GM21447 (cell line): ENCODE results near the gene CNBP.
"Not testable (repeated sequence)": the region's sequence is repeated elsewhere in the genome, so short reads cannot be mapped to it uniquely, and the experiment has no call there.

Experiments used
- ATAC-seq: cut with Tn5 transposase; IDR thresholded peaks from one replicate; pipeline ENCODE4 v1.9.1; 2021; ENCODE audit not compliant: unreplicated experiment

Gene CNBP

DNA sequence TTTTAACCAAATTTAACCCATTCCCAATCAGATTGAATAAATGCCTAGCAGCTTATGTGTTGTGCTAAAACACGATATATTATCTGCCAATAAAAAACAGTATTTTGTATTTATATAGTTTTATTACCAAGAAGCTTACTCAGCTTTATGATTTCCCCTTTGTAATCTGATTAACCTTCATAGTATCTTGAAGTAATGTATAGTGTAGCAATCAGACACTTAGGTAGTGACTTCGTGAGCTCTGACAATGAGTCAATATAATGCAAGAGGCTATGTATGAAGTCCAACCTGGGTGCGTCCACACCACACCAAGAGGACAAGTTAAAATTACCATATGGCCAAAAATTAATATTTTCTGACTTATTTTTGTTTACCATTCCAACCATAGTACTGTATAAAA, 2.1 kb upstream of the CNBP start:
- no peak for ATAC-seq

GRCh38 chr3:129184784-129185542, 1.3 kb upstream of the CNBP start:
- ATAC-seq = not testable (repeated sequence)

- ATAC-seq = peak; percentile 20
Observed at GRCh38 chr3:129184396-129184657, 631 bp upstream of the CNBP start.

- no peak for ATAC-seq
Observed at GRCh38 chr3:129182390-129183185, 1.1 kb downstream of the CNBP start.

DNA sequence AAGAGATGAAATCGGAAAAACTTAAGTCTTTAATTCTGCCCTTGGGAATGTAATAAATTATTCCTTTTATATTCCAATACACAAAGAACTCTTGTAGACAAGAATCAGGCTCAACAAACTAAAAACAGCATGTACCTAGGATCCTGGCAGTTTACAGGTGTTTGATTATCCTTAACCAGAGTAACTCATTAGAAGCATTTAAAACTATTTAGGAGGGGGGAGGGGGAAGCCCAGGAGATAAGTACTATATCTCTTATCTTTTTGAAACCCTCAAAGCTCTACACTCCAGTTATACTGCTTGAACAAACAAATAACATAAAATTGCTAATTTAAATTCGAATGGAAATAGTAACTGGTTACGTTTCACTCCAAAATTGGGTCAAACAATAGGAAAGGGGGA, 1.9 kb downstream of the CNBP start:
- ATAC-seq = no peak

DNA sequence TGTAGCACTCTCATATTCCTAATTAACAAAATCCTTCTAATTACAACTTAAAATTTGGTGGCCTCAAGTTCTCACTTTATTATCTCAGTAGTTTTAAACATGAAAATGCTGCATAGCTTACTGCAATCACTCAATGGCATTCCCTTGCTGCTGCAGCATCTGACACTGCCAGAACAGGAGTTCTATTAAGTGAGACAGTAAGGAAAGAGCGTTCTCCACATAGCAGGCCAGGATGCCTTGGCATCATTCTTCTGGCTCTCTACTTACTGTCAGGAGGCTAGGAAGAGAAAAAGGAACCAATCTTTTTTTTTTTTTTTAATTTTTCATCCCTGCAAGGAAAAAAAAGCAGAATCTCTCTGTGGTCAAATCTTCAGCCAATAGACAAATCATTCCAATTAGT, 3.2 kb downstream of the CNBP start:
- no peak for ATAC-seq

- no peak for ATAC-seq
Observed at GRCh38 chr3:129176051-129176450, 7.6 kb downstream of the CNBP start.

- no peak for ATAC-seq
Observed at GRCh38 chr3:129173725-129174124, 10.0 kb downstream of the CNBP start.

DNA sequence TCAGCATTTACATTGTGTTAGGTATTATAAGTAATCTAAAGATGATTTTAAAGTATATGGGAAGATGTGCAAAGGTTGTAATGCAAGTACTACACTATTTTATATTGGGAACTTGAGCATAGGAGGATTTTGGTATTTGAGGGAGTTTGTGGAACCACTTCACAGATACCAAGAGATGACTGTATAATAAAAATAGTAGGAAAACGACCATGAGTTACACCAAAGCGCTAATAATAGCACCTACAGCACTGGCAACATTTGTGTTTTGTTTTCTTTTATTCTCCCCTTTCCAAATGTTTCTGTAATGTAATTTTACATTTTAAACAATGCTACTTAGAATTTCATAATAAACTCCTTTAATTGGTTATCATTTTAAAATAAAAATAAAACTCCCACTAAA, 10.5 kb downstream of the CNBP start:
- no peak for ATAC-seq

DNA sequence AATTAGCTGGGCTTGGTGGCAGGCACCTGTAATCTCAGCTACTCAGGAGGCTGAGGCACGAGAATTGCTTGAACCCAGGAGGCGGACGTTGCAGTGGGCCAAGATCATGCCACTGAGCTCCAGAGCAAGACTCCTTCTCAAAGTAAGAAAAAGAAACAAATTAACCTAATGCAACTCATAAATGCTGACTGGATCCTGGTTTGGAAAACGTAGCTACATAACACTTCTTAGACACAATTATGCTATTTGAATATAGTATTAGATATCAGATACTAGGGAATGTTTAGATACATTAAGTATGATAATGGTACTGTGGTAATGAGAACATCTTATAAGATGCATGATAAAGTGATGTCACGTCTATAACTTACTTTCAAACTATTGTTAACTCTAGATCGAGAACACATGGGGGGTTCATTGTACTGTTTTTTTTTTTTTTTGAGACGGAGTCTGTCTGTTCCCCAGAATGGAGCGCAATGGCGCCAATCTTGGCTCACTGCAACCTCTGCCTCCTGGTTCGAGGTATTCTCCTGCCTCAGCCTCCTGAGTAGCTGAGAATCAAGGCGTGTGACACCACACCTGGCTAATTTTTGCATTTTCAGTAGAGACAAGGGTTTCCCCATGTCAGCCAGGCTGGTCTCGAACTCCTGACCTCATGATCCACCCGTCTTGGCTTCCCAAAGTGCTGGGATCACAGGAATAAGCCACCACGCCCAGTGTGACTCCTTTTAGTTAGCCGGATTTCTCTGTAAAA, 16.9 kb downstream of the CNBP start:
- ATAC-seq = no peak

DNA sequence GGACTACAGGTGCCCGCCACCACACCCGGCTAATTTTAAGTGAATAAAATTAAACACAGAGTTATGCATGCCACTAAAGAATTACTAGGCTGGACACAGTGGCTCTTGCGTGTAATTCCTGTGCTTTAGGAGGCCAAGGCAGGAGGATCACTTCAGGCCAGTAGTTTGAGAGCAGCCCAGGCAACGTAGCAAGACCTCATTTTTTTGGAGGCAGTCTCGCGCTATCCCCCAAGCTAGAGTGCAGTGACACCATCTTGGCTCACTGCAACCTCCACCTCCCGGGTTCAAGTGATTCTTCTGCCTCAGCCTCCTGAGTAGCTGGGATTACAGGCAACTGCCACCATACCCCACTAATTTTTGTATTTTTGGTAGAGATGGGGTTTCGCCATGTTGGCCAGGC, 18.1 kb downstream of the CNBP start:
- ATAC-seq = not testable (repeated sequence)

DNA sequence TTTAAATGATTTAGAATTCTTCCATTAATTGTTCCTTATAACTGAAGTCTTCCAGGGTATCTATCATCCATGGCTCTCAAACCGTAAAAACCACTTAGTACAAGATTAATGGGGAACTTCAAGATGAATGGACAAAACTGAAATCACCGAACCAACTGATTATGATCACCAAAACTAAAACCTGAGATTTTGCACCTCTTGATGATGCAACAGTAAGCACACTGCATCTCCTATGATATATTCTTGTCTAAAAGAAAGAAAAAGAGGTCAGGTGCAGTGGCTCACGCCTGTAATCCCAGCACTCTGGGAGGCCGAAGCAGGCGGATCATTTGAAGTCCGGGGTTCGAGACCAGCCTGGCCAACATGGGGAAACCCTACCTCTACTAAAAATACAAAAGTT, 19.2 kb downstream of the CNBP start:
- no peak for ATAC-seq

DNA sequence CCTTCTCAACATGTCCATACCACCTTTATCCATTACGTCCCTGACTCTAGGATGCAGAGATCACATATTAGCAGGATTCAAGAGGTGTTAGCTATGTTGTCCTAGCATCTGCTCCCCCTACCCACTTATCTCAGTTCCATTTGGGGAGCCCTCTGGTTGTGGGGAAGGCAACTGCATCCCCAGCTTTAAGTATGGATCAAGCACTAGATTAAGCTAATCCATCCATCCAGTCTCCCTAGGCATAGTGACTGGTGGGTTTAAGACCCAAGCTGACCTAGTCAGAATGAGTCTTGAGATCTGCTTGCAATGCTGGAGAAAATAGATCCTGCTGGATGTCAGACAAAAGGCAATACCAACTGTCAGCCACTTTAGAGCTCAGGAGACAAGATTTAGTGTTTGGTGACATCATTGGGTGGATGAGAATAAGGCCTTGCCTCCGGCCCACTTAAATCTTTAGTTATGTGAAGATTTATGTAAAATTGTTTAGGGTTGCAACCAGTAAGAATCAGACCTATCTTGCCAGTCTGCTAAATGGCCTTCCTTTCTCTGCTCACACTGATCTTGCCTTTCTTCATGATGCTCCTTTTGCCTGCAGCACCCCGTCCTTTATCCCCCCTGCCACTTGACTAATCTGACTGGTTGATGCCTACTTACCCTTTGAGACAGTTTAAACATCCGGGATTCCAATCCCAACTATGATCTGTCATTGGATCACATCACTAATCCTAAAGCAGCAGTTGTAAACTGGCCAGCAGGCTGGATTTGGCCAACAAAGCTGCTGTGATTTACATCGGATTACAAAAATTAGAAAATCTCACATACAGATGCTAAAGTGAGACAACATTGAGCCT, 20.7 kb downstream of the CNBP start:
- ATAC-seq = no peak

- peak; percentile 2 for ATAC-seq
Observed at GRCh38 chr3:129161860-129162271, 21.8 kb downstream of the CNBP start.

DNA sequence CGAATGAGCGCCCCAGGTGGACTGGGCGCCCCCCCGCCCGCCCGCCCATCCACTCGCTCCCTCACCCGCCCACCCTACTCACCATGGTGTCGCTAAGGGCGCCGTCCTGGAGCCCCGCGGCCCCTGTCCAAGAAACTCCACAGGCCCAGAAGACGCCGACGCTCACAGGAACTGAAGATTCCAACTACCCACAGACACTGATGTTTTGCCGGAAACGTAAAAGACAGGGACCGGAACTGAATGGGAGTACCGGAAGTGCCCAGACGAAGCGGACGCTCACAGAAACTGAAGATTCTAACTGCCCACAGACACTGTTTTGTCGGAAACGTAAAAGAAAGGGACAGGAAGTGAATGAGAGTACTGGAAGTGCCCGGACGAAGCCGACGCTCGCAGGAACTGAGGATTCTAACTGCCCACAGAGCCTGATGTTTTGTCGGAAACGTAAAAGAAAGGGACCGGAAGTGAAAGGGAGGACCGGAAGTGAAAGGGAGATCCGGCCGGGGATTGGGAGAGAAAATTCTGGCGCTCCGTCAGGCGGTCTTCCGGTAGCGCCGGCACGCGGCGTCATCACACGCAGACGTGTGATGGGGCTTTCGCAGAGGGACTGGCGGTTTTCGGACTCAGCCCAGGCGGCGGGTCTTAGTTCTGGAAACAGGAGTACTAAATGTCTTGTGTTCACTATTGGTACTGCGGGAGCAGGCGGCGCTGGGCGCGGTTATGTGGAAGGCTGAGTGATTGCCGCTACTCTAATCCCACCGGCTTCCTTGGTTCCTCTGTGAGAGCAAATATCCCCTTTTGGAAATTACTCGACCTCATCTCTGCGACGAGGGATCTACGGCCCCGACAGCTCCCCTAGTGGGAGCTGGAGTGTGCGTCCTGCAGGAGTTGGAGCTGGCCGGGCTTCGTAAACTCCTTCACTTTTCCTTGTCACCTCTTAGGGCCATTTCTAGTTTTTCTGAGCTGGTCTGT, 22.5 kb downstream of the CNBP start, which contains the start of gene ISY1:
Gene ISY1 (minus strand): TSS at position 173 of the 969 bp plus-strand sequence. CDS start 88 bp downstream, at position 85.
- ATAC-seq = peak; percentile 72

GRCh38 chr3:129144786-129145185, 38.9 kb downstream of the CNBP start:
- ATAC-seq = no peak

DNA sequence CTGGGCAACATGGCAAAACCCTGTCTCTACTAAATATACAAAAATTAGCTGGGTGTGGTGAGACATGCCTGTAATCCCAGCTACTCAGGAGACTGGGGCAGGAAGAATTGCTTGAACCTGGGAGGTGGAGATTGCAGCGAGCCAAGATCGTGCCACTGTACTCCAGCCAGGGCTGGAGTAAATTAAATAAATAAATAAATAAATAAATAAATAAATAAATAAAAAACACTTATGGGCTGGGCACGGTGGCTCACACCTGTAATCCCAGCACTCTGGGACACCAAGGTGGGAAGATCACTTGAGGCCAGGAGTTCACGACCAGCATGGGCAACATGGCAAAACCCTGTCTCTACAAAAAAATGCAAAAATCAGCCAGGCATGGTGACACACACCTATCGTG, 42.7 kb downstream of the CNBP start:
- not testable (repeated sequence) for ATAC-seq

DNA sequence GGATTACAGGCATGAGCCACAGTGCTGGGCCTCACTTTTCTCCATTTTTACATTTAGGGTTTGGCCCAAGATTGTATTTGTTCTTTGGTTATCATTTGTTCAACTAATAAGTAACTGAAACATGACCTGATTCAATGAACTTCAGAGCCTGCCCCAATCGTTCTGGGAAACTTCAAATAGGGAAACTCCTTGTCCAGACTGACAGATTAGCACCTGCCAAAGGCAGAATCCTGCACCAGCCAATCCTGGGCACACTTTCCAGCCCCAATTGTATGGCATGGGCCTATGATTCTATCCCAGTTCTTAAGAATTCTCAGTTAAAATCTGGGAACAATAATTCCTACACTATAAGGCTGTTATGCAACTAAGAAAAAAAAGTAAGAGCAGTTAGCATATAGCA, 43.8 kb downstream of the CNBP start:
- ATAC-seq = no peak

DNA sequence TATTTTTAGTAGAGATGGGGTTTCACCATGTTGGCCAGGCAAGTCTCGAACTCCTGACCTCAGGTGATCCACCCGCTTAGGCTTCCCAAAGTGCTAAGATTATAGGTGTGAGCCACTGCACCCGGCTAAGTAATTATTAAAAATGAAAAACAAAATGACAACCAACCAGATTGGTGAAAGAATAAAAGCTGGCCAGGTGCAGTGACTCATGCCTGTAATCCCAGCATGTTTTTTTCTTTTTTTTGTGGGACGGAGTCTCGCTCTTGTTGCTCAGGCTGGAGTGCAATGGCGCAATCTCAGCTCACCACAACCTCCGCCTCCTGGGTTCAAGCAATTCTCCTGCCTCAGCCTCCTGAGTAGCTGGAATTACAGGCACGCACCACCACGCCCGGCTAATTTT, 47.4 kb downstream of the CNBP start:
- not testable (repeated sequence) for ATAC-seq
